CD4-positive, alpha-beta T cell treated with Interleukin-12 subunit alpha and Interleukin-12 subunit beta, for 1 hour (primary cell): ENCODE results near the gene FADS1.
A peak's percentile ranks its signal among the peaks of the same experiment; 100 is the strongest.

ENCODE experiments used
- DNase-seq: peaks from one replicate; pipeline ENCODE4 v3.0.0-alpha.2; 2020

The FADS1 gene

DNA sequence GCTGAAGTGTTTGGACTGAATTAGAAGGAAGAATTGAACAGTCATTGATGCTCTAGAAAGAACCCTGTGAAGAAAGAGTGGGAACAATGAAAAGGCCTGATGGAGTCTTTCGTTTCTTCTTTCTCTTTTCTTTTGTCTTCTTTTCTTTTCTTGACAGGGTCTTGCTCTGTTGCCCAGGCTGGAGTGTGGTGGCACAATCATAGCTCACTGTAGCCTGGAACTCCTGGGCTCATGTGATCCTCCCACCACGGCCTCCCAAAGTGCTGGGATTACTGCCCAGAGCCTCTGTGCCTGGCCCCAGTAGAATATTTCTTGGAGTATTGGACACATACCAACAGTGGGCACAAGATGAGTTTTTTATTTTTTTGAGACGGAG lies 23.0 kb downstream of the FADS1 start:
- DNase-seq: no peak

DNA sequence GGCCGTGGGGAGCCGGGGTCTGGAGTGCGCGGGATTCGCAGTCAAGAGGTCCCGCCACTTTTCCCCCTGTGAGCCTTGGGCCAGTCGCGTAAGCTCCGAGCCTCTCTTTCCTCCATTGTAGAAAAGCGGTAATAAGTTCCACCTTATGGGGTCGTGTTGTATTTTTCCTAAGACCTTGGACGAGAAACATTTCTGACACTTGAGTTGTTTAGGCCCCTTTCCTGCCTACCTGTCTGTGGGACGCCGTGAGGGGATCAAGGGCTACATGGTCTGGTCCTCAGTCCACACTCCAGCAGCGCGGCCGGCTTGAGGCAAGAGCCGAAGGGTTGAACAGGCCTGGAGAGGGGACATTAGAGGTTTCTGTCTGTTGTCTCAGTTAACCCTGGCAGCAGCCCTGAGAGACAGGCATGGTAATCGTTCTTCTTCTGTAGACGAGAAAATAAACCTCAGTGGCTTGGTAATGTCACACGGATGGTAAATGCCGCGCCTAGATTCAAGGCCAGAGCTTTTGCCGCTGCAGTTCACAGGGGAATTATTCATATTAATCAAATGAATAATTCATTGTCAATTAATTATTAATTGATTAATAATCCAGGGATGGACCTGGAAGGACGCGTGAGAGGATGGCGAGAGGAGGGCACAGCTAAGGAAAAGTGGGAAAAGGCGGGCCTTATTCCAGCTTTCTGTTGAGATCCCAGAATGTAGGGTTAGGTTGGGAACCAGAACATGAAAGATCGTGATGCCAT lies 23.5 kb downstream of the FADS1 start:
- DNase-seq: no peak

DNA sequence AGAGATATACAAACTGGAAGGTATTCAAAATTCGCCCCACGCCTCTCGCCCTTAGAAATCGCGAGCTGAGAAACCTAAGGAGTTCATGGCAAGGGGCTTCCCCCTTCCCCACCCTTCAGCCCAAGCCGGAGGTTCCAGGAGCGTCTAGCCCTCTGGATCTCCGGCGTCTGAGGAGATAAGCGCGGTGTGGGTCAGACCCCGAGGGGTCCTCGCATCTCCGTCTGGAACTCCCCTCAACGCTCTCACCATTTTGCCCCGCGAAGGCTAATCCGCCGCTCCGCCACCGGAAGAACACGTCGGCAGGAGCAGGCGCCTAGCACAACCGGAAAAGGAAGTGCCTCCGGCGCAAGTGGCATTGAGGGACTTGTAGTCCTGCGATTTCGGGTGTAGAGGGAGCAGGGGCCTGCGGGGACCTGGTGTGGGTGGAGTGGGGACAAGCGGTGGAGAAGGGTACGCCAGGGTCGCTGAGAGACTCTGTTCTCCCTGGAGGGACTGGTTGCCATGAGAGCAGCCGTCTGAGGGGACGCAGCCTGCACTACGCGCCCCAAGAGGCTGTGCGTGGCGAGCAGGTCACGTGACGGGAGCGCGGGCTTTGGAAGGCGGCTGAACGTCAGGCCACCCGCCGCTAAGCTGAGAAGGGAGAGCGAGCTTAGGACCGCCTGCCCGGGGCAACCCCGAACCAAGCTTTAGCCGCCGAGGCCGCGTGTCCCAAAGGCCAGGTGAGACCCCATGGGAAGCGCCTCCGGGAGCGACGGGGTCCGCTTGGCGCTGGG lies 24.3 kb downstream of the FADS1 start, which contains the start of the genes FEN1 and TMEM258:
TSS of gene FEN1 (plus strand) at position 602 of the 773 bp plus-strand sequence. CDS start 2,451 bp downstream, outside the sequence.
TSS of gene TMEM258 (minus strand) at position 290 of the 773 bp plus-strand sequence. CDS start at position 249, 41 bp downstream.
- DNase-seq: peak; percentile 89

GRCh38 chr11:61791737-61792309 lies 25.0 kb downstream of the FADS1 start:
- peak; percentile 53 for DNase-seq

- DNase-seq: peak; percentile 21
These were observed 28.8 kb downstream of the FADS1 start for GRCh38 chr11:61787928-61788491.

DNA sequence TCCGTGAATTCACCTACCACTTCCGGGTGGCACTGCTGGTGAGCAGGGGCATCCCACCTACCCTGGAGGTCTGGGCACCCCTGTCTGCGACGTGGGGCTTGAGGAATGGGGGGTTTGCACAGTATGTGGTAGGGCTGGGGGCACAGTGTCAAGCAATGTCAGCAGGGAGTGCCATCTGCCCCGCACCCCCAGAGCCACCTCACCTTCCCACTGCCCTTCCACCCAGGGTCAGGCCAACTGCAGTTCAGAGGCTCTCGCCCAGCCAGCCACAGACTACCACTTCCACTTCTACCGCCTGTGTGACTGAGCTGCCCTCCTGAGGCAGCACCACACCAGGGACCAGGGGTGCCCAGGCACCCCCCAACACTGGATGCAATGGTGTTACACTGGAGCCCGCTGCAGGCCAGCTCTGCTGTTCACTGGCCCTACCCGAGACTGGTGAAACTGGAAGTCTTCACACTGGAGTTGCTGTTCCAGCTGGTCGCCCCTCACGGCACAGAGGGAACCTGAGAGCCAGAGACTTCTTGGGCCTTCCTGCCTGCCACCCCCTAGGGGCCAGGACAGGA lies 30.9 kb downstream of the FADS1 start:
- DNase-seq: no peak

GRCh38 chr11:61784506-61784805 lies 32.3 kb downstream of the FADS1 start:
- DNase-seq: no peak

- DNase-seq: no peak
These were observed 32.9 kb downstream of the FADS1 start for GRCh38 chr11:61783717-61784505.

DNA sequence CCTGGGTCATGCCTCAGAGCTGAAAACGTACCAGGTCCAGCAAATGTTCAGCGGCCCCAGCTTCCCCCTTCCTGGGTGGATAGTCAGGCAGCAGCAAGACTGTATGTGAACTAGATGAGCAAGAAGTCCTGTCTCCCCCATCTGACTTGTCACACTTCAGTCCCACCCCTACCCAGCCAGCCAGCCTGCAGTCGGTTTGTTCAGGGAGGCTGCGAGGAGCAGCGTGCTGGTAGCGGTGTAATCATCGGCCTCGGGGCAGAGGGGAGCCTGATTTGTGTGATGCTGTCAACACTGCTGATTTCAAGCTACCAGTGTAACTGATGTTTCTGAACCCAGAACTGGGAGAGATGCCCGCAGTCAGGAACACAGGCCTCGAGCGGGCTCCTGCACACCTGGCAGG lies 34.0 kb downstream of the FADS1 start:
- DNase-seq: no peak

GRCh38 chr11:61782299-61782698 lies 34.5 kb downstream of the FADS1 start:
- no peak for DNase-seq

- no peak for DNase-seq
These were observed 35.2 kb downstream of the FADS1 start for GRCh38 chr11:61781585-61781984.

GRCh38 chr11:61780581-61781162 lies 36.1 kb downstream of the FADS1 start:
- DNase-seq: no peak

GRCh38 chr11:61779666-61780525 lies 36.9 kb downstream of the FADS1 start:
- DNase-seq: no peak

DNA sequence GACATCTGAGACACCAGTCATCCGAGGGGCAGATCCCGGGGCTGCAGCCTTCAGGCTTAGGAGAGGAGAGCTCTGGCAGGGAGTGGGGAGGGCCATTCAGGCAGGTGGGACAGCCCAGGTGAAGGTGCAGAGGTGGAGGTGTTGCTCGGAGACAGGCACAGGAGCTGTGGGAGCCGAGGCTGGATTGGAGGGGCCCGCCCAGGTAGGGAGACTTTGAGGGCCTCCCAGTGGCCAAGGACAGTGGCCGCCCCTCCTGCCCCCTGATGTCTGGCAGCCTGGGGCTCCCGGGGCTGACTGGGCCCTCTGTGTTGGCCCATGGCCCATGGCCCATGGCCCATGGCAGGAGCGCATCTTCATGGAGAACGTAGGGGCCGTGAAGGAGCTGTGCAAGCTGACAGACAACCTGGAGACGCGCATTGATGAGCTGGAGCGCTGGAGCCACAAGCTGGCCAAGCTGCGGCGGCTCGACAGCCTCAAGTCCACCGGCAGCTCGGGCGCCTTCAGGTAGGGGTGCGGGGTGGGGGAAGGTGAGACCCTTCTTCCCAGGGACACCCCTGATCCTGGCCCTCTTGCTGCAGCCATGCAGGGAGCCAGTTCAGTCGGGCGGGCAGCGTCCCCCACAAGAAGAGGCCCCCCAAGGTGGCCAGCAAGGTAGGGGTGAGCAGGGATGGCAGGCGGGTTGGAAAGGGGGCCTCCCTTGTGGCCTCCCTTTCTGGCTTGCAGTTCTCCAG lies 37.7 kb downstream of the FADS1 start:
- no peak for DNase-seq

DNA sequence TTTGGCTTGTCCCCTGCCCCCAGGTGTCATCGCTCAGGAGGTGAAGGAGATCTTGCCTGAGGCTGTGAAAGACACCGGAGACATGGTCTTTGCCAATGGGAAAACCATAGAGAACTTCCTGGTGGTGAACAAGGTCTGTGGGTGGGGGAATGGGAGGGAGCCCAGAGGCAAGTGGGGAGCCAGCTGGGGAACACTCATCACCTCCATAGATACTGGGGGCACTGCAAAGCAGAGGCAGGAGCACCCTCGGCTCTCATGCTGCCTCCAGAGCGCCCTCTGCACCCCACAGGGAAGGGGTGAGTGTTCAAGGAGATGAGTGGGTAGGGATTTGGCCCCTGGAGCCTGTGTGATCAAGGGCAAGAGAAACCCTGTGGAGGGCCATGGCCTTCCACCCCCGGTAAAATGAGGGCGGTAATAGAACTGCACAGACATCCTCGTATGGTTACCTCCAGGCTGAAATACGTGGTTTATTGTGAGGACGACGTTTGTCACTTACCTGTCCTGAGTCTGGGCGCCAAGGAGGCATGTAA lies 38.4 kb downstream of the FADS1 start:
- DNase-seq: no peak

- DNase-seq: peak; percentile 79
These were observed 39.3 kb downstream of the FADS1 start for GRCh38 chr11:61777234-61778090.

DNA sequence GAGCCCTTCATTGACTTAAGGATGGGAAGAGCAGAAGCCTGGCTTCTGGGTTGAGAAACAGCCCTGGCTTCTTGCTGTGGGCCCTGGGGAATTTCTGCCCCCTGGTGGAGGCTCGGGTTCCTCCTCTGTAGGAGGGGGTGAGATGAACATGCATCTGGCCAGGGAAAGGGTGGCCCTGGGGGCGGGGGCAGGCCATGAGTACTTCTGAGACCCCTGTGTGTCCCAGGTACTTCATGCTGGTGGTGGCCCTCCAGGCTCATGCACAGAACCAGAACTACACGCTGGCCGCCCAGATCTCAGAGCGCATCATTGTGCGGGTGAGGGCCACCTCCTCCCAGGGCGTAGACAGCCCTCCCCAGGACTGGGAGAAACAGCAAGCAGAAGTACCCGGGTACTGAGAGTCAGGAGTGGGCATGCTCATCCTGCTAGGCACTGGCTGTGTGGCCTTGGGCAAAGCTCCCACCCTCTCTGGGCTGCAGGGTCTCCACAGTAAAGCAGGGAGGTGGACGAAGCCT lies 40.2 kb downstream of the FADS1 start:
- peak; percentile 58 for DNase-seq
